Measurements from ENCODE around the gene SAT2.

GRCh38 chr17:7667656-7668406 lies 40.2 kb upstream of the SAT2 start:
- TF ChIP-seq CTCF (IDR thresholded peaks at IDR 0.05; ENCODE audit: insufficient read depth, low read length) (no peak), SPI1 (IDR thresholded peaks at IDR 0.05; ENCODE audit: borderline replicate concordance, low read depth) (no peak)

Data from HL-60 (cell line).